ENCODE measurements around the gene IL4R. TPM values are rescaled to one million over a fixed set of nuclear protein-coding genes. Genes with fewer than 3 reads are reported as not detected.

Gene IL4R
- total RNA-seq, 1 donor from 2014 or later = 36.8 TPM

DNA sequence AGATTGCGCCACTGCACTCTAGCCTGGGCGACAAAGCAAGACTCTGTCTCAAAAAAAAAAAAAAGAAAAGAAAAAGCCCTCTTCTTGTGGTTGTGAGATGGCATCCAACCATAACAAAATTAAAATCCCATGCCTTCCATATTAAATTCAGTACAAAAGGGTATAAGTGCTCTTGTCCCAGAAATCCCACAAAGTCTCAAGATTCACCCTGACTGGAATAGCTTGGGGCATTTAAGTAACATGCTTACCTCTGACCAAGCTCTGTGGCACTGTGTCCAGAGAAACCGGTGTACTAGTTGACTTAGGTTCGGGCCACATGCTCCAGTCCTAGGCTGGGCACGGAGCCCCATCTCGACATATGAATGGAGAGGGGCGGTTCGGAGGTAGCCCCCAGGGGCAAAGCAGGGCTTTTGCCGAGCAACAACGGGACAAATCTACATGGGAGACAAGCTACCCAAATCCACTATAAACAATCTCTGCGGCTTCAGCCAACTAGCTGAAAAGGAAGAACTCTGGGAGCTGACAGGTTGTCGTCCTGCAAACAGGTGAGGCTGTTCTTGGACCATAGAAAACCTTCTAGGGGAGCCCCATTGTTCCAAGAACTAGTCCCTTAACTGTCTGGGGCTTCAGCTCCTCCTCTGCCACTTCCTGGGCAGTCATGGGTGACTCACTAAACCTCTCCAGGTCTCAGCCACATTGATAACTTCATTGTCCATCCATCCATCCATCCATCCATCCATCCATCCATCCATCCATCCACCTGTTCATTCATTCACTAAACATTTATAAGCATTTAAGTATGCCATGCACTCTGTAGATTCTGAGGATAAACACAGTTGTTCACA is 10.3 kb upstream of the IL4R start:
- DNase-seq (ENCODE audit: low read depth) = no peak
- no peak overlapping the region for H3K4me3 ChIP-seq (ENCODE audit: low read depth, low read length)
- TF ChIP-seq, protein P1, sequence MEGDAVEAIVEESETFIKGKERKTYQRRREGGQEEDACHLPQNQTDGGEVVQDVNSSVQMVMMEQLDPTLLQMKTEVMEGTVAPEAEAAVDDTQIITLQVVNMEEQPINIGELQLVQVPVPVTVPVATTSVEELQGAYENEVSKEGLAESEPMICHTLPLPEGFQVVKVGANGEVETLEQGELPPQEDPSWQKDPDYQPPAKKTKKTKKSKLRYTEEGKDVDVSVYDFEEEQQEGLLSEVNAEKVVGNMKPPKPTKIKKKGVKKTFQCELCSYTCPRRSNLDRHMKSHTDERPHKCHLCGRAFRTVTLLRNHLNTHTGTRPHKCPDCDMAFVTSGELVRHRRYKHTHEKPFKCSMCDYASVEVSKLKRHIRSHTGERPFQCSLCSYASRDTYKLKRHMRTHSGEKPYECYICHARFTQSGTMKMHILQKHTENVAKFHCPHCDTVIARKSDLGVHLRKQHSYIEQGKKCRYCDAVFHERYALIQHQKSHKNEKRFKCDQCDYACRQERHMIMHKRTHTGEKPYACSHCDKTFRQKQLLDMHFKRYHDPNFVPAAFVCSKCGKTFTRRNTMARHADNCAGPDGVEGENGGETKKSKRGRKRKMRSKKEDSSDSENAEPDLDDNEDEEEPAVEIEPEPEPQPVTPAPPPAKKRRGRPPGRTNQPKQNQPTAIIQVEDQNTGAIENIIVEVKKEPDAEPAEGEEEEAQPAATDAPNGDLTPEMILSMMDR (conservative IDR thresholded peaks at IDR 0.05; ENCODE audit: low read depth, low read length) = no peak

DNA sequence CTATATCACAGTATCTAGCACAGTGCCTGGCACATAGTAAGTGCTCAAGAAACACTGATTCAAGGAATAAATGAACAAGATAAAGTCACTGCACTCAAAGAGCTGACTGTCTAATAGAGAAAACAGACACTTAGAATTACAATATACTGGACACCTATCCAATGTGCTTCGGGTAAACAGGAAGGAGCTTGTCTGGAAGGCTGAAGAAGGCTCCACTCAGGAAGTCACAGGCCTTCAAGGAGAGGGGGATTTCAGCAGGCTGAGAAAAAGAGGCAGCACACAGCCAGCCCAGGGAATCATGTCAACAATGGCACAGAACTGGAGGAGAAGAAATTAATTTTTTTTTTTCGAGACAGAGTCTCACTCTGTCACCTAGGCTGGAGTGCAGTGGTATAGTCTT is 9.7 kb upstream of the IL4R start:
- TF ChIP-seq, protein P1 (conservative IDR thresholded peaks at IDR 0.05; ENCODE audit: low read depth, low read length) = no peak
- DNase-seq (ENCODE audit: low read depth) = no peak
- no peak overlapping the region for H3K4me3 ChIP-seq (ENCODE audit: low read depth, low read length)

DNA sequence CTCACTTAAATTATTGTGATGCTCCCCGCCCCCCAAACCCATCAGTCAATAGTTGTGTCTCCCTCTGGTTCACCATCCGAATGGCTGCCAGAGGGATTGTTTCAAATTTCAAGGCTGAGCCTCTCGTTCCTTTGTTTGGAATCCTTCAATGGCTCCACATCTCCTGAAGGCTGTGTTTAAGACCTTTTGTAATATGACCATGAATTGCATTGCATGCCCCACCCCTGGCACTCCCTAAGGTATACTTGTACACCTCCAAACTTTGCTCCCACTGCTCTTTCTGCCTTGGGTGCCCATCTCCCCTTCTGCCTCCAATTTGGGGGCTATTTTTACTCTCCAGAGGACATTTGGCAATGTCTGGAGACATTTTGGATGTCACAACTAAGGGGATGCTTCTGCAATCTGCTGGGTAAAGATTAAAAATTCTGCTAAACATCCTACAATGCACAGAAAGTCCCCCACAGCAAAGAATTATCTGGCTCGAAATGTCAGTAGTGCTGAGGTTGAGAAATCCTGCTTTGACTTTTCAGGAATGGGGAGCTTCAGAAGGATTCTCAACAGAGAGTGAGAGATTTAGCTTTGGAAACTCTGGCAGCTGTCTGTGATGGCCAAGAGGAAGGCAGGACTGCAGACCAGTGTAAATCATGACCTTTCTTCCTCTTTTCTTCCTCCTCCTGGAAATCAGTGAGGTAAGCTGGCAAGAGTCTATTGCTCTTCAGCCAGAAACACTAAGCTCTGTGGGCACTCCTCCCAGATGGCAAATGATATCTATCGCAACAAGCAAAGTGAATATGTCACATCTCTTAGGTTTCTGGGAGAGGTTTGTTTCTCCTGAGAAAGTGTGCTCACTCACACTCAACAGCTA is 8.7 kb upstream of the IL4R start:
- TF ChIP-seq, protein P1 (conservative IDR thresholded peaks at IDR 0.05; ENCODE audit: low read depth, low read length) = no peak
- H3K4me3 ChIP-seq (ENCODE audit: low read depth, low read length) = no peak overlapping the region
- DNase-seq (ENCODE audit: low read depth) = no peak

DNA sequence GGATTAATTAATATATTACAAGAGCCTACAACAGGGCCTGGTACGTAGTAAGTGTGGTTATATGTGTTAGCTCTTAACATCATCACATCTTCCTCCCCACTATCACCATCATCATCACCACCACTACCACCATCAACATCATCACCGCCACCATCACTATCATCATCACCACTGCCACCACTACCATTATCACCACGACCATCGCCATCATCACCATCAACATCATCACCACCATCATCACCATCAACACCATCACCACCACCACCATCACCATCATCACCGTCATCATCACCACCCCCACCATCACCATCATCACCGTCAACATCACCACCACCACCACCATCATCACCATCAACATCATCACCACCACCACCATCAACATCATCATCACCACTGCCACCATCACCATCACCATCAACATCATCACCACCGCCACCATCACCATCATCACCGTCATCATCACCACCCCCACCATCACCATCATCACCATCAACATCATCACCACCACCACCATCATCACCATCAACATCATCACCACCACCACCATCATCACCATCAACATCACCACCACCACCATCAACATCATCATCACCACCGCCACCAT is 7.8 kb upstream of the IL4R start:
- DNase-seq (ENCODE audit: low read depth) = no peak
- no peak overlapping the region for H3K4me3 ChIP-seq (ENCODE audit: low read depth, low read length)
- TF ChIP-seq, protein P1 (conservative IDR thresholded peaks at IDR 0.05; ENCODE audit: low read depth, low read length) = no peak

DNA sequence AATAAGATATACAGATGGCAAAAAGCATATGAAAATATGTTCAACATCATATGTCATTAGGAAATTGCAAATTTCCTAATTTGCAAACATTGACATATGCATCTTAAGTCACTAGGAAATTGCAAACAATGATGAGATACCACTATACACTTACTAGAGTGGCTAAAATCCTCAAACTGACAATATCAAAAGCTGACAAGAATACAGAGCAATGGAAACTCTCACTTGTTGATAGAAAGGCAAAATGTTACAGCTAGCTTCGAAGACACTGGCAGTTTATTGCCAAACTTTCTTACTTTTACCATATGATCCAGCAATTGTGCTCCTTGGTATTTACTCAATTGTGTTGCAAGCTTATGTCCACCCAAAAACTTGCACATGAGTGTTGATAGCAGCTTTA is 5.0 kb upstream of the IL4R start:
- TF ChIP-seq, protein P1 (conservative IDR thresholded peaks at IDR 0.05; ENCODE audit: low read depth, low read length) = no peak
- no peak for DNase-seq (ENCODE audit: low read depth)
- no peak overlapping the region for H3K4me3 ChIP-seq (ENCODE audit: low read depth, low read length)

DNA sequence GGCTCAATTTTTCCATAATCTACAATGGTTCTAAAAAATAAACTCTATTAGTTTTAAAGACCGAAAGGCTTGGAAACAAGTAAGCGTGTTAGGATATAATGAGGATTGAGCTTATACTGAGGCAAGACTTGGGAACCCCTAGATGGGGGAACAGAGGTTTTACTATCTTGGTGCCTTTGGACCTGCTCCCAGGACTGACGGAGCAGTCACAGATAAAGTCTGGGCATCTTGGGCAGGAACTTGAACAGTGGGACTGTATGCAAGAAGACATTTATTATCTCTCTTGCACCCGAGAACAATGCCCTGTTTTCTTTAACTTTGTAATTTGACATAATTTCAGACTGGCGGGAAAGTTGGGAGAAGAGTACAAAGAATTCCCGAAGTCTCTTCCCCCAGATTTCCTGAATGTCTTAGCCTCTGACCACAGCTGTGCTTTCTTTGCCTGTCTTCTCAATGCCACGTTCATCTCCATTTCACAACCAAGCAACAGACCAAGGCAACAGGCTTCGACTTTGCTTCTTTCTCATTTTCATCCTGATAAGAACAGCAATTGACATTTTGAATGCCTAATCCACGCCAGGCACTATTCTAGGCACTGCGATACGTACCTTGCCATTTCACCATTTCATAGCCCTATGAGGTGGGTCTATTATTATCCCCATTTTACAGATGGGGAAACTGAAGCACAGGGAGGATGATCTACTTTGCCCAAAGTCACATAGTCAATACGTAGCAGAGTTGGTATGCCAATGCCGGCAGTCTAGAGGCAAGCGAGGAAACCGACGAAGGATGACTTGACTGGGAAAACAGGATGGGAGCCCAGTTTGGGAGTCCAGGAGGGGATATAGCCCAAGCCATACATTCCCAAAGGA is 3.0 kb upstream of the IL4R start:
- no peak overlapping the region for H3K4me3 ChIP-seq (ENCODE audit: low read depth, low read length)
- no peak for DNase-seq (ENCODE audit: low read depth)
- TF ChIP-seq, protein P1 (conservative IDR thresholded peaks at IDR 0.05; ENCODE audit: low read depth, low read length) = no peak

Measured in epithelial cell of proximal tubule (primary cell).